Stimulated activated CD8-positive, alpha-beta memory T cell treated with anti-CD3 and anti-CD28 coated beads, Interleukin-7, amount 100 ng/mL, for 4 hours (primary cell): Measurements from ENCODE around the gene CACNA1G.

Source experiments
- DNase-seq, 2 donors: peaks; one replicate each; pipeline ENCODE4 v3.0.0-alpha.2; 2020; ENCODE audit warnings: low read depth in 2 of 2

Gene CACNA1G

DNA sequence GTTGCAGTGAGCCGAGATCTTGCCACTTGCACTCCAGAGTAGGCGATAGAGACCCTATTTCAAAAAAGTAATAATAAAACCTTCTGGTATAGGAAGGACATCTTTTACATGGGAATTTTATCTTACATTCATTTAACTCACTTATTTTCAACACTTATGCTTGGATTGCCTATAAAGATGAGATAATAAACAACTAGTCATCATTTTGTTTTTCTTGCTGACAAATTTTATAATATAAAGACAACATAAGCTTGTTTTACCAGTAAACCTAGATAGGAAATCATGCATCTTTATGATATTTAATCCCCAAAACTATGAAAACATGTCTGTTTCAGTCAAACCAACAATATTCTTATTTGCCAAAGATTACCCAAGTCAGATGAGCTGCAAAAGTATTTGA lies 91.1 kb downstream of the CACNA1G start:
- no peak for DNase-seq

DNA sequence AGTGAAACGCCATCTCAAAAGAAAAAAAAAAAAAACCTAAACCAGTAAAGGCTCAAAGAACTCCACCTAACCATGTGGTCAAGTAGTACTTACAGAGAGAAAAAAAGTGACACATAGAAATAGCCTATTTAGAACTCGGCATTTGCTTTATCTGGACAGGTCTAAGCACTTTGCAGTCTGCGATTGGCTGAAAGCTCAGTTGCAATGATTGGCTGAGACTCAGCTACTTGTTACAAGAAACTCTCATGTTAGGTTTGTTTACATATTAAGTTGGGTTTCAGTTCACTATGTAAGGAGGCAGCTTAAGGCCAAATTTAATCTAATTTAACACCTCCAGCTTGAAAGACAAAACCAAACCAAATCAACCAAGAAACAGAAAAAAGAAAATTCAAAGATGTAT lies 93.2 kb downstream of the CACNA1G start:
- DNase-seq, result no peak

DNA sequence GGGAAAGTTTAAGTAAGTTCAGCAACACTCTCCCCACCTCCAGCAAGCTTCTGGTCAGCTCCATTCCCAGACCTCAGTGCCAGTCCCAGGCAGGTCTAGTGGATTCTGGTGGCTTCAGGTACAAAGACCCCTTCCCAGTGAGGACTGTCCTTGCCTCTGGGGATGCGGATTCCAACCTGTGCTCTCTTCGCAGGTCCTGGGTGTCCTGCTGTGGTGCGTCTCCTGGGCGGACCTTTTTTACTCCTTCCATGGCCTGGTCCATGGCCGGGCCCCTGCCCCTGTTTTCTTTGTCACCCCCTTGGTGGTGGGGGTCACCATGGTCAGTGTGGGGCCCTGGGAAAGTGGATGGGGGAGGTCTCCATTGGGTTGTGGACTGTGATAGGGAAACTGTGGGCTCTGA lies 96.0 kb downstream of the CACNA1G start:
- no peak for DNase-seq

DNA sequence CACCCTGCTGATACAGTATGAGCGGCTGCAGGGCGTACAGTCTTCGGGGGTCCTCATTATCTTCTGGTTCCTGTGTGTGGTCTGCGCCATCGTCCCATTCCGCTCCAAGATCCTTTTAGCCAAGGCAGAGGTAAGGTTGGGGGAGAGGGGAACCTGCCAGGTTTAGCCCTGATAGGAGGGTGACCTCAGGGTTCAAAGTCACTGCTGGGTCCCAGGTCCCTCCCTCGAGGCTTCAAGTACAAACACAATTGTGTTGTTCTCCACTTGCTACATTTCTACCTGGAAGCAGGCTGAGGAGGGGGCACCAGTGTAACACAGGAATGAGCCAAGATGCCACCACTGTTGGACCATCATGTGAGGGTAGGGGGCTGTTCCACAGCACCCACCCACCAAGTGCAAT lies 96.5 kb downstream of the CACNA1G start:
- DNase-seq, result no peak

DNA sequence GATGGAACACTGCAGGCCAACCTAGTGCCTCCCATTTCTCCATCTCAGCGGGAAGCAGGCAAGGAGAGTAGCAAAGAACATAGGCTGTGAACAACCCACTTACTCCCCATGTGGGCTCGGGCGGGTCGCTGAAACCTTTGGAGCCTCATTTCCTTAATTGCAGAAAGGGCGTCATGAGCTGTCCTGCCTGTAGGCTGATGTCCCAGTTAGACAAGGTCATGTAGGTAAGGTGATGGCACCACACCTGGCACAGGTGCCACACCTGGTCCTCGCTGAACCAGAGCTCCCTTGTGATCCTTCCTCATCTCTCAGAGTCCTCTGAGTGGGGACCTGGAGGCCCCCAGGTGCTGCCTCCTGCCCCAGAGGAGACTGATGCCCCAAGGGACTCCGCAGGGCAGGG lies 97.1 kb downstream of the CACNA1G start:
- DNase-seq, result no peak

DNA sequence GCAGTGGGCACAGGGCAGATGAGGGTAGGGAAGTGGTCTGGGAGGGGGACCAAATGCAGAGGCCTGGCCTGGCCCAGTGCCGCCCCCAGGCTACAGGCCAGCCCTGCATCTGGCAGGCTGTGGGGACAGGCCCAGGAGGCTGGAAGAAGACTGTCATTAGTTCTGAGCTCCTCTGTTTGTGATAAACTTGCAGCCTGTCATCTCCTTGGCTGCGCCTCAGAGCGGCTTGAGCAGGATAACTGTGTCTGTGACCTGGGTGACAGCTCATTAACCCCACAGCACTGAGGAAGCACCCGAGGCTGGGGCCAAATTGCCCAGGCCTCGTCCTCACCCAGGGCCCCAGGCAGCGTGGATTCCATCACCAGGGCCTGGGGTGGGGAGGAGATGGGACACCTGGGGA lies 98.1 kb downstream of the CACNA1G start:
- no peak for DNase-seq

DNA sequence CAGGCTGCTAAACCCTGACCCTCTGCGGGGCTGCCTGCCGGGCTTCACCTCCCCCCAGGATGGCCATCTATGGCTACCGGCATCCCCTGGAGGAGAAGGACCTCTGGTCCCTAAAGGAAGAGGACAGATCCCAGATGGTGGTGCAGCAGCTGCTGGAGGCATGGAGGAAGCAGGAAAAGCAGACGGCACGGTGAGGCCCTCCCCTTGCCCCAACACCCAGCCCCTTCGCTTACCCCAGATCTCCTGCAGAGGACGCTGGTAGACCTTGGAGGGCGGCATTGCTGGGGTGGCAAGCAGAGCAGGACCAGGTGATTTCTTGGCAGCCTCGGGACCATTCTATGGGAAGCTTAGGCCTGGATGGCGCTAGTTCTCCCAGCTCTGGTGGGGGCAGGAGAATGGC lies 98.7 kb downstream of the CACNA1G start:
- DNase-seq, result no peak

DNA sequence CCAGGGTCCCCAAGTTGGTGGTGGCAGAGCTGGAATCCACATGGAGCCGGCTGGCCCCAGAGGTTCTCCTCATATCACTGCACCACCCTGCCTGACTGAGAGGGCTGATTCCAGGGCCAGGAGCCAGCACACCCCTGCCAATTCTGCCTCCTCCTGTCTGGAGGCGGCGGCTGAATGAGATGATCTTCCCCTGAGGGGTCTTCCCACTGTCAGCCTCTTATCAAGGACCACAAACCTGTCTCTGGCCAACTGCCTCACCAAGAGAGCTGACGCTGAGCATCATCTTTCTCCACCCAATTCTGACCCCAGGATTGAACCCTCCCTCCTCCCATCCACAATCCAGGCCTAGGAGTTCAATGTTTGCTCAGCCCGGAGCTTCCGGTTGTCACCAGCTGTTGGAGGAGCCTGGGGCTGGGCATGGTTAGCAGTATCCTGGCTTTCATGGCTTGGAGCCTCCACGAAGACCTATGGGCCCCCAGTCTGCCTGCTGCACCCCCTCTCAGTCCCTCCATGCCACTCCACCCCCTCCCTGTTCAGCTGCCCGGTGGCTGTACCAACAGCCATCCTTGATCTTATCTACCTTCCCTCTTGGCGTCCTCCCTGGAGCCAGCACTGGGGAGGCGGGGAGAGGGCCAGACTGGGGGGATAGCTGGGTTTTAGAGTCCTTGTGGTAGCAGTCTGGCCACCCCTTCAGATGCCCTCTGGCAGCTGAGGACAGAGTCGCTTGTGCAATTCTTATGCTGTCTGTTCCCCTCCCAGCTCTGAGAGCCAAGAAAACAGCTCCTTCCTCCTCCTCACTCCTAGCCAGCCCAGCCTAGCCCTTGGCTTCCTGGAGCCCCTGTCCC lies 99.7 kb downstream of the CACNA1G start:
- DNase-seq, result no peak

DNA sequence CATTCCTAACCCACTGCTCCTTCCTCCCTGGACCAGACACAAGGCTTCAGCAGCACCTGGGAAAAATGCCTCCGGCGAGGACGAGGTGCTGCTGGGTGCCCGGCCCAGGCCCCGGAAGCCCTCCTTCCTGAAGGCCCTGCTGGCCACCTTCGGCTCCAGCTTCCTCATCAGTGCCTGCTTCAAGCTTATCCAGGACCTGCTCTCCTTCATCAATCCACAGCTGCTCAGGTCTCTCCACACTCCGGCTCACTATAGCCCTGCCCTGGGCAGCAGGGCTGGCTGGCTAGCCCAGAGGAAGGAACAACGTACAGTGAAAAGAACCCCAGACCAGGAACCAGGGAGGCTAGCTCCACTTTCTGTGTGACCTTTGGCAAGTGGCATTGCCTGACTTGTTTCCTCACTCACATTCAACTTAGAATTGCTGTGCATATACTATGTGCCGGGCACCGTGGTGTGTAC lies 100.4 kb downstream of the CACNA1G start:
- no peak for DNase-seq

DNA sequence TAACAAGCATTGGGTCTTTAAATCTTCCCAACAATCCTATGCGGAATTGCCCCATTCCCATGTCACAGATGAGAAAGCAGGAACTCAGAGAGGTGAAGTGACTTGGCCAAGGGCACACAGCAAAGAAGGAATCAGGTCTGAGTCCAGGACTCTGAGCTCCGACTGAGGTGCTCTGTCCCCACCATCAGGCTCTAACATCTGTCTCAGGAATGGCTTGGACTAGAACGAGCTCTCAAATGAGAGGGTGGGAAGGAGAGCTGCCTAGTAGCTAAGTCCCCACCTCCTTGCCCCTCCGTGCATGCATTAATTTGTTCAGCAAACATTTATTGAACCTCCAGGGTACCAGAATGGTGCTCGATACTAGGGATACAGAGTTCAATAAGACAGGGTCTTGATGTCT lies 100.8 kb downstream of the CACNA1G start:
- DNase-seq, result no peak

DNA sequence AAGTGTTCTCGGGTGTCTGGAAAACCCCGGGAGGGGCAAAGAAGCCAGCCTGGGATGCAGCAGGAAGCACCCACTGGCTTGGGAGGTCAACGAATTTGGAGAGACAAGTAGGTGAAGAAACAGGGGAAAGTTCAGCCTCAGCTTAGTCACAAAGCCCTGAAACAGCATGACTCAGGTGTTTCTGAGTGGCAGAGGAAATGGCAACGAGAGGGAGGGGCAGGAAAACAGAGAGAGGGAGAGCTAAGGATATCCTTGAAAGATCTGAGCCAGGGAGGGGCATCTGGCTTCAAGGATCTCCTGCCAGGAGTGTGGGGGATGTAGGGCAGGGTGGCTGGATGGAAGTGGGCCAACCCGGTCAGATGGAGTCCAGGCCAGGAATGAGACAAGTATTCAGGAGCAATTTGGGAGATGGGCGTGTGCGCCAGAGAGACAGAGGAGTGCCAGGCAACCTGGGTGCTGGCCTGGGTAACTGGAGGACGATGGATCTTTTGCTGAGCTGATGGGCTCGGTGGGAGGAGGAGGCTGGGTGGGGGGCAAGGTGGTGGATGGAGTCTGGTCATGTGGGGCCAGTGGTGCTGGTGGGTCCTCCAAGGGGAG lies 101.4 kb downstream of the CACNA1G start:
- no peak for DNase-seq

DNA sequence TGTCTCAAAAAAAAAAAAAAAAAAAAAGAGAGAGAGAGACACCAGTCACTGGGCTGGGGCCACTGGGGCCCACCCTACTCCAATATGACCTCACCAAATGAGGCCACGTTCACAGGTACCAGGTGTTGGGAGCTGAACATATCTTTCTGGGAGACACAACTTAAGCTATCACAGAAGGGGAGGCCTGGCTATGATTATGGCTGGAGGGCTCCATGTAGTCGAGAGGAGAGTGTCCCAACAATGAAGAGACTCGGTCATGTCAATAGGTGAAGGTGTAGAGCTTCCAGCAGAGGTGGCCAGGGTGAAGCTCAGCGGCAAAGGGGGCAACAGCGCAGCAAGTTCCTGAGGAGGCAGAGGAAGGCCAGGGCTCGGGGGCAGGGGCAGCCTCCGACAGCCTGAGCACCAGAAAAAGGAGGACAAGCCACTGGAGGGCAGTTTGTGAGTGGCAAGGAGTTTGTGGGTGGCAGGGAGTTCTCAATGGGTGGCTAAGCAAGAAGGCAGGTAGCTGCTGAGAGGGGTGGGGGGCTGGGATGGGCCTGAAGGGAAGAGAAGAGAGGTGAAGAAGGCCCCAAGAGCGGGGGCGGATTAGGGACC lies 102.2 kb downstream of the CACNA1G start:
- no peak for DNase-seq

DNA sequence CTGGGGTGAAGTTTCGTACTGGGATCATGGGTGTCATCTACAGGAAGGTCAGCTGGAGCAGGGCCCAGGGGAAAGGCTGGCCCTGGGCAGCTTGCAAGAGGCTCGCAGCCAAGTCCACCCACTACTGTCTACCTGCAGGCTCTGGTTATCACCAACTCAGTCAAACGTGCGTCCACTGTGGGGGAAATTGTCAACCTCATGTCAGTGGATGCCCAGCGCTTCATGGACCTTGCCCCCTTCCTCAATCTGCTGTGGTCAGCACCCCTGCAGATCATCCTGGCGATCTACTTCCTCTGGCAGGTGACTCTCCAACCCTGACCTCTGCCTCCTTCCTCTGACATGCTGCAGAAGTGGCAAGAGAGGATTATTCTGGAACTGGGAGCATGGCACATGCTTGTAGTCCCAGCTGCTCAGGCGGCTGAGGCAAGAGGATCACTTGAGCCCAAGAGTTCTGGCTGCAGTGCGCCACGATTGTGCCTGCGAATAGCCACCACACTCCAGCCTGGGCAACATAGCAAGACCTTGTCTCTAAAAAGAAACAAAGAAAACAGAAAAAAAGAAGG lies 103.4 kb downstream of the CACNA1G start:
- no peak for DNase-seq

DNA sequence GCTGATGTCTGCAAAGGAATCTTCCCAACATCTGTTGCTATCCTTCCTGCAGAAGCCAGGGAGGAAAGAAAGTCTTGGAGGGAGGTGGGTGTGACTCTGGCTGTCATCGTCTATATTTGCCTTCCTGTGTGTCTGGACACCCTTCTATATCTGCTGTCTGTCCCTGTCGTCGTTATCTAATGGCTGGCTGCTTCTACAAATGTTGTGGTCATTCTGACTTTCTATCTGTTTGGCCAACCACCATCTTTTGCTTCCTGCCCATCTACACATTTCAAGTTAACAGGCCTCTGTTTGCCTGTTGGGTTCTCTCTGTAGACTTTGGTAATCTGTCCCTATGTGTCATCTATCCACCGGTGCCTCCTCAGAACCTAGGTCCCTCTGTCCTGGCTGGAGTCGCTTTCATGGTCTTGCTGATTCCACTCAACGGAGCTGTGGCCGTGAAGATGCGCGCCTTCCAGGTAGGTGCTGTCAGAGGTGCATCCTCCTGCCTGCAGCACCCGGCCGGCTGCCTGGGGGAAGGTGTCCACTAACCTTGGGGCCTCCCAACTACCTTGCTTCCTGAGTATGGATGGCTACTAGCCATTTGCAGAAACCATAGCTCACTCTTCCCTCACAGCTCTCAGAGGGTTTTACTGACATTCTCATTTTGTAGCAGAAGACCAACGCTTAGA lies 104.4 kb downstream of the CACNA1G start:
- no peak for DNase-seq

DNA sequence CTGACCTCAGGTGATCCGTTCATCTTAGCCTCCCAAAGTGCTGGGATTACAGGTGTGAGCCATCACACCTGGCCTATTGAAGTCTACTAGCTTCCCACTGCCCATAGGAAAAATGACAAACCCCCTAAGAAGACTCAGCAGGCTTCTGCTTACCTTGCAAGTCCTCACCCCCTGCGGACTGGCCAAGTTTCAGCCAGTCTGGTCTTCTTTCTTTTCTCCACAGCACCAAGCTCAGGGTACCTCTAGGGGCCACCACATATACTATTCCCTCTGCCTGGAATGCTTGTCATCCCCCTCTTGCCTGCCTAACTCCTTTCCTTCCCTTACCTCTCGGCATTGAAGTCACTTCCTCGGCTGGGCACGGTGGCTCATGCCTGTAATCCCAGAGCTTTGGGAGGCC lies 105.3 kb downstream of the CACNA1G start:
- no peak for DNase-seq

DNA sequence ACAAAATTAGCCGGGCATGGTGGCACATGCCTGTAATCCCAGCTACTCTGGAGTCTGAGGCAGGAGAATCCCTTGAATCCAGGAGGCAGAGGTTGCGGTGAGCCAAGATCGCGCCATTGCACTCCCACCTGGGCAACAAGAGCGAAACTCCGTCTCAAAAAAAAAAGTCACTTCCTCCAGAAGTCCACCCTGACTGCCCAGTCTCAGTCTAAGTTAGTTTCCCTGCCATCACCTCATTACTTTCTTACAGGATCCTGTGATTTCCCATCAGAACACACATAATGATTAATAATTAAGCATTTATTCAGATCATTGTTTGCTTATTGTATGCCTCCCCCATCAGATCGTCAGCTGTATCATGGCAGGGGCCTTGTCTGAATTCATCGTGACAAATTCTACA lies 105.8 kb downstream of the CACNA1G start:
- DNase-seq, result no peak

DNA sequence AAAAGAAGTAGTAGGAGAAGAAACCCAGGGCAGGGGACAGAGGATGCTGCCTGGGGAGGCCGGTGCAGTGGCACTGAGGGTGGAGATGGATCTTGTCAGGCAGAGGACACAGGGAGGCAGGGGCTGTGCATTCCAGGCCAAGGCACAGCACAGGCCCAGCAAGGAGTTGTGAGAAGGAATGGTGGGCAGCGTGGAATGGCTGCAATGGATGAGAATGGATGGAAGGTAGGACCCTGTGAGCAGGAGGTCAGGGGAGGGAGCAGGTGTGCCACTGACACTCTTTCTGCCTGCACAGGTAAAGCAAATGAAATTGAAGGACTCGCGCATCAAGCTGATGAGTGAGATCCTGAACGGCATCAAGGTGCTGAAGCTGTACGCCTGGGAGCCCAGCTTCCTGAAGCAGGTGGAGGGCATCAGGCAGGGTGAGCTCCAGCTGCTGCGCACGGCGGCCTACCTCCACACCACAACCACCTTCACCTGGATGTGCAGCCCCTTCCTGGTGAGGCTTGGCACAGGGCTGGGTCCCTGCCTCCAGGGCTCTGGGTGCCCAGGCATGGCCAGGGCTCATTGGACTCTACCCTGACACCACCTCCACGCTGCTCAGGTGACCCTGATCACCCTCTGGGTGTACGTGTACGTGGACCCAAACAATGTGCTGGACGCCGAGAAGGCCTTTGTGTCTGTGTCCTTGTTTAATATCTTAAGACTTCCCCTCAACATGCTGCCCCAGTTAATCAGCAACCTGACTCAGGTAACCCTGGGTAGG lies 106.9 kb downstream of the CACNA1G start:
- no peak for DNase-seq

DNA sequence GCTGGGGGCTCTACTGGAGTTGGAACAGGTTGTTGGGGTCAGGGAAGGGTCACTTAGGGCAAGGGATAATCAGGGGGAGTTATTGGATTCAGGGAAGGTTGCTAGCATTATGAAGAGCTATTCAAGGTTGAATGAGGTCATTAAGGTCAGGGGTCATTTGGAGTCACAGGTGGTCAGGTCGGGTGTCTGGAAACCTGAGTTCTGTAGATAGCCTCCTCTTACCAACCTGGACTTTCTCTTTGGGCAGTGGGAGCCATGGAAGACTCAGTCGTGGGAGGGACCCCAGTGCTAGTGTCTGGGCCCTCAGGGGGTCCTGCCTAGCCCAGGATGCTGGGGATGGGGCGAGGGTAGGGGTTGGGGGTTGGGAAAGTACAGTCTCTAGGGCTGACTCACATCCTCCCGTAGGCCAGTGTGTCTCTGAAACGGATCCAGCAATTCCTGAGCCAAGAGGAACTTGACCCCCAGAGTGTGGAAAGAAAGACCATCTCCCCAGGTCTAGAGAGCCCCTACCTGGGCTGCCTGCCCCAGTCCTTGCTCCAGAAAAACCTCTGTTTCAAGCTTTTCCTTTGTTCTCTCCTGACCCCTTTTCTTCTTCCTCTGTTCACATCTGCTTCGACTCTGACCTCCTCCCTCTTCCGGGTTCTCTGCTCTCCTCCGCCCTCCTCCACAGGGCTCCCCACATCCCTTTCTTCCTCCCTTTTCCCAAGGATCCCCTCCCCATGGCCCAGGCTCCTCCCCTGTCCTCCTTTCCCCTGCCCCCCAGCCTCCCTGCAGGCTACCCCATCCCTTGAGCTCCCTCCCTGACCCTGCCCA lies 107.7 kb downstream of the CACNA1G start:
- no peak for DNase-seq

DNA sequence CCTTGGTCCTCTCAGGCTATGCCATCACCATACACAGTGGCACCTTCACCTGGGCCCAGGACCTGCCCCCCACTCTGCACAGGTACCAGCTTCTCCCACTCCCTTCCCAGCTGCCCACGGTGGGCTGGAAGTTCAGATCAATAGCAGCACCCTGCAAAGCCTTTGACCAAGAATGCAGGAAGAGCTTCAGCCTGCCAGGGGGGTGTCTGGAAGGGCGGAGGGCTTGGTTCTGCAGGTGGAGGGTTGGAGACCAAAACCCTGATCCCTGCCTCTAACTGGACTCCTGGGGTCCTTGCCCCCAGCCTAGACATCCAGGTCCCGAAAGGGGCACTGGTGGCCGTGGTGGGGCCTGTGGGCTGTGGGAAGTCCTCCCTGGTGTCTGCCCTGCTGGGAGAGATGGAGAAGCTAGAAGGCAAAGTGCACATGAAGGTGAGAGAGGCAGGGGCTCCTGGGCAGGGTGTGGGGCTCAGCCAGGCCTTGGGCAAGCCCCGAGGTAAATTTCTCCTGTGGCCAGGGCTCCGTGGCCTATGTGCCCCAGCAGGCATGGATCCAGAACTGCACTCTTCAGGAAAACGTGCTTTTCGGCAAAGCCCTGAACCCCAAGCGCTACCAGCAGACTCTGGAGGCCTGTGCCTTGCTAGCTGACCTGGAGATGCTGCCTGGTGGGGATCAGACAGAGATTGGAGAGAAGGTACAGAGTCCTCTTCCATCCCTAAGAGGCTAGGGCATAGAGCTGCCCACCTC lies 108.5 kb downstream of the CACNA1G start:
- no peak for DNase-seq

DNA sequence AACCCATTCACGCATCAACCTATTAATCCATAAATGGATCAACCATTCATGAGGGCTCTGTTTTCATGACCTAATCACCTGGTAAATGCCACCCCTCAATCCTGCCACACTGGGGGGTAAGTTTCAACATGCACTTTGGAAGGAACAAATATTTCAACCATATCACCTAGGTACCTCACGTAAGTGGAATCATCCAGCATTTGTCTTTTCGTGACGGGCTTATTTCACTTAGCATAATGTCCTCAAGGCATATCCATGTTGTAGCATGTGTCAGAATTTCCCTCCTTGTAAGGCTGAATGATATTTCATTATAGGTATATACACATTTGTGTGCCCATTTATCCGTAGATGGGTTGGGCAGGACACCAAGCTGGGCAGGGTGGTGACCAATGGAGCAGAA lies 111.6 kb downstream of the CACNA1G start:
- no peak for DNase-seq
